Spleen (tissue), 7 donors: Measurements from ENCODE around the gene DPYSL4.

Source experiments
- CTCF ChIP-seq, 11 experiments: fragments of 200-600 bp in 7 of 11; fragments of 450-650 bp in 4 of 11; sonication (generic) in 4 of 11; IDR thresholded peaks in 8 of 11; conservative IDR thresholded peaks in 3 of 11; 1 replicate in 7 of 11; 2 replicates in 4 of 11; pipeline versions ENCODE4 v1.4.0 to v1.8.0; 2016 to 2021; ENCODE audit warnings: antibody characterized with exemption in 11 of 11, inconsistent platforms in 4 of 11, mild to moderate bottlenecking in 1 of 11
- POLR2A ChIP-seq, 3 donors: fragments of 450-650 bp; IDR thresholded peaks; one replicate each; pipeline ENCODE4 v1.5.1; 2017; ENCODE audit warnings: antibody characterized with exemption in 3 of 3, mild to moderate bottlenecking in 1 of 3
- donor health status: DM: no; HTN: no; CAD: no; lungs with moderate emphysema.
- donor health status: DM: no; HTN: no; CAD: no.
- donor health status: DM: no; HTN: no; CAD: no.

GRCh38 chr10:132229834-132230556, 43.2 kb downstream of the DPYSL4 start:
- no peak for TF ChIP-seq CTCF (IDR thresholded peaks at IDR 0.05 in 8 of 11, conservative IDR thresholded peaks at IDR 0.05 in 3 of 11)
- peak in 1 of 3 donors; percentile 4 for TF ChIP-seq POLR2A (IDR thresholded peaks at IDR 0.05)
